ENCODE data around the gene HBS1L.

Gene HBS1L

GRCh38 chr6:135033238-135033637, 21.4 kb downstream of the HBS1L start:
- DNase-seq: no peak

- no peak for DNase-seq
These were observed 24.0 kb downstream of the HBS1L start for GRCh38 chr6:135030532-135031178.

- DNase-seq: no peak
These were observed 24.6 kb downstream of the HBS1L start for GRCh38 chr6:135030056-135030473.

GRCh38 chr6:135025775-135026174, 28.8 kb downstream of the HBS1L start:
- no peak for DNase-seq

- no peak for DNase-seq
These were observed 29.4 kb downstream of the HBS1L start for GRCh38 chr6:135025175-135025574.

GRCh38 chr6:135022050-135022697, 32.4 kb downstream of the HBS1L start:
- no peak for DNase-seq

- DNase-seq: no peak
These were observed 33.1 kb downstream of the HBS1L start for GRCh38 chr6:135021310-135022049.

GRCh38 chr6:135018941-135019340, 35.7 kb downstream of the HBS1L start:
- no peak for DNase-seq

- DNase-seq: no peak
These were observed 36.6 kb downstream of the HBS1L start for GRCh38 chr6:135018052-135018451.

- no peak for DNase-seq
These were observed 40.2 kb downstream of the HBS1L start for GRCh38 chr6:135014353-135014832.

- DNase-seq: no peak
These were observed 41.4 kb downstream of the HBS1L start for GRCh38 chr6:135013211-135013610.

- DNase-seq: no peak
These were observed 41.9 kb downstream of the HBS1L start for GRCh38 chr6:135012764-135013163.

GRCh38 chr6:135012349-135012748, 42.3 kb downstream of the HBS1L start:
- no peak for DNase-seq

- DNase-seq: no peak
These were observed 45.7 kb downstream of the HBS1L start for GRCh38 chr6:135008941-135009290.

GRCh38 chr6:135008072-135008940, 46.3 kb downstream of the HBS1L start:
- no peak for DNase-seq

GRCh38 chr6:135006386-135006914, 48.2 kb downstream of the HBS1L start:
- DNase-seq: no peak

GRCh38 chr6:135004399-135004798, 50.2 kb downstream of the HBS1L start:
- DNase-seq: no peak

- DNase-seq: no peak
These were observed 51.5 kb downstream of the HBS1L start for GRCh38 chr6:135002974-135003703.

GRCh38 chr6:135002229-135002844, 52.3 kb downstream of the HBS1L start:
- DNase-seq: no peak

GRCh38 chr6:134999107-134999506, 55.5 kb downstream of the HBS1L start:
- no peak for DNase-seq

Measured in T-helper 9 cell (primary cell).